Fibroblast of skin of back (primary cell): ENCODE measurements around the gene CHST15.

Source experiments
- DNase-seq: peaks from one replicate; pipeline ENCODE4 v3.0.0-alpha.2; 2013

CHST15 gene

DNA sequence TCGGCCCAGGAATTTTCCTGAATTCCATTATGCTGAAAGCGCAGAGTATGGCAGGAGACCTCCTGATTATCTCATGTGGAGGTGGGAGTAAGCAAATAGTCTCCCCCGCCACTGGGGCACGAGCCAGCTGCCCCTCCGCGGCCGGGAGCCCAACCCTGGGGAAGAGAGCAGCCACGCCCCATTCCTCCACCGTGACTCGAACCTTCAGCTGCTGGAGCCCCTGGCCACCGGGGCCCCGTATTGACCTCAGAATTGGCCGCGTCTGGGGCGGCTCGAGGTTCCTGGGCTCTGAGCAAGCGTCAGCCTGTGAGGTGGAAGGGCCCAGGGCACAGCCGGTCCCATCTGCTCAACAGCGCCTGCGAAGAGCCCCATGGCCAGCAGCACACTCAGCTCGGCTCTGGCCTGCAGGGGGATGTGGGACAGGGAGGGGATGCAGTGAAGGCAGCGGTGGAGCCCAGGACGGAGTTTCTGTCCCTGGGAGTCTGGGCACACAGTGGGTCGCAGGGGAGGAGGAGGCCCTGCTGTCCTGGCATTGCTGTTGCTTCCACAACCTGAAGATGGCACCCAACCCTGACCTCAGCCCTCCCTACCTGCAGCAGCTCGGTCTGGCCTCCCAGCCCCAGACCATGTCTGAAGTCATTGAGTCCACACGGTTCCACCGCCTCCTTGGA lies 97.8 kb downstream of the CHST15 start:
- DNase-seq = peak; percentile 89

- no peak for DNase-seq
Measured at GRCh38 chr10:123995082-123995460, 98.3 kb downstream of the CHST15 start.

DNA sequence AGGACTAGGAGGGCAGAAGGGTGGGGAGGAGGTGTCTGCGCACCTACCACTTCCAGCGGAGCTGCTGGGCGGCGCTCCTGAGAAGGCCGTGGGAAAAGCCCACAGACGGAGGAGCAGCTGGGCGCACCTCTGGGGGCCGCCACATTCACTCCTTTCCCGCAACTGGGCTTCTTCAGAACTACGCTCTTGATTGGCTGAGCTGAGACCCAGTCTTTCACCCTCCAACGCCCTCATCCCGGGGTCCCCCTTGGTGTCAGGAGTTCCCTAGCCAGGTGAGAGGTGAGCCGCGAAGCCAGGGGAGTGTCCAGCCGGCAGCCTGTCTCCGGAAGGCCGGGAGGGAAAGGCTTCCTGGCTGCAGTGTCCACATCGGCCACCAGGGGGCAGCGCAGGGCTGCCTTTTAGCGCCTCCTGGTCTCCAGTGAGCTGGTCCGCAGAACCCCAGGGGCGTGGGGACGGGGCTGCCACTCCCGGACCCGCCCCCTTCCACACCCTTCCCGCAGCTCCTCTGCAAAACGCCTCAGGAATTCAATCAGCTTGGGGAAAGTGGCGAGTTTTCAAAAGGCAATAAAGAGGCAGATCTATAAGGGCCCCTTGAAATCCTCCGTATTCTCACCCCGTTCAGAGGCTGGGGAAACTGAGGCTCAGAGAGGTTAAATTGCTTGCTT lies 98.8 kb downstream of the CHST15 start:
- peak; percentile 85 for DNase-seq

- DNase-seq = no peak
Measured at GRCh38 chr10:123993534-123994416, 99.6 kb downstream of the CHST15 start.

DNA sequence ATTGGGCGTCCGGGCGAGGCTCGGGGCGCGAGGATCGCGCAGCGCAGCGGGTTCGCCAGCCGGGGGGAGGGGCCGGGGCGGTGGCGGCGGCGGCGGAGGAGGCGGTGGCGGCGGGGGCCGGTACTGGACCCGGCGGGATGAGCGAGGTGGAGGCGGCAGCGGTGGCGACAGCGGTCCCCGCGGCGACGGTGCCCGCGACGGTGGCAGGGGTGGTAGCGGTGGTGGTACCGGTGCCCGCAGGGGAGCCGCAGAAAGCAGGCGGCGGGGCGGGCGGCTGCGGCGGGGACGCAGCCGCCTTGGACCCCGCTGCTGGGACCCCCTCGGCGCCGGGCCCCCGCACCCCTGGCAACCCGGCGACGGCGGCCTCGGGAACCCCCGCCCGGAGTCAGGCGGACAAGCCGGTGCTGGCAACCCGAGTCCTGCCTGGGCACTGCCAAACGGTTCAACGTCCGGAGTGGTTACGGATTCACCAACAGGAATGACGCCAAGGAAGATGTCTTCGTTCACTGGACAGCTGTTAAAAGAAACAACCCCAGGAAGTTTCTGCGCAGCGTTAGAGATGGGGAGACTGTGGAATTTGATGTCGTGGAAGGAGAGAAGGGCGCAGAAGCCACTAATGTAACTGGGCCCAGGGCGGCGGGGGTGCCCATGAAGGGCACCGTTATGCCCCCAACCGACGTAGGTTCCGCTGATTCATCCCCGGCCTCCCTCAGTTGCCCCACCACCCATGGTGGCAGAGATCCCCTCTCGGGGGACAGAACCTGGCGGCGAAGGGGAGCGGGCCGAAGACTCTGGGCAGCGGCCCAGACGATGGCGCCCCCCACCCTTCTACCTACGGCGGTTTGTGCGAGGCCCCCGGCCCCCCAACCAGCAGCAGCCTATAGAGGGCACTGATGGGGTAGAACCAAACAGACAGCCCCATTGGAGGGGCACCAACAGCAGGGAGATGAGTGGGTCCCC lies 101.5 kb downstream of the CHST15 start:
- DNase-seq = no peak

DNA sequence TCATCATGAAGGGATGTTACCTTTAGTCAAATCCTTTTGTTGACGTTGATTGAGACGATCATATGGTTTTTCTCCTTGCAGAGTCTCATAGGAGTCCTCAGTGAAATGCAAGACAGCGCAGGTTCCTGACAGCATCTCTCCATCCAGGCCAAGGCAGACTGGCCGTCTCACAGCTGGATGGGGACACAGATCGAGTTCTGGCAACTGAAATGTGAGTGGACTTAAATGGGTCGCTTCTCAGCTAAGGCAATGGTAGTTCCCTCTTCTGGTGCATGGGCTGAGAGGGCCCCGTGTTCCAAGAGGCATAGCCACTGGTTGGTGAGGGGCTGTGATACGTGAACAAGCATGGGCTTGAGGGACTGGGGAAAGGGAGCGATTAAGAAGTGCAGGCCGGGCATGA lies 102.5 kb downstream of the CHST15 start:
- DNase-seq = no peak

DNA sequence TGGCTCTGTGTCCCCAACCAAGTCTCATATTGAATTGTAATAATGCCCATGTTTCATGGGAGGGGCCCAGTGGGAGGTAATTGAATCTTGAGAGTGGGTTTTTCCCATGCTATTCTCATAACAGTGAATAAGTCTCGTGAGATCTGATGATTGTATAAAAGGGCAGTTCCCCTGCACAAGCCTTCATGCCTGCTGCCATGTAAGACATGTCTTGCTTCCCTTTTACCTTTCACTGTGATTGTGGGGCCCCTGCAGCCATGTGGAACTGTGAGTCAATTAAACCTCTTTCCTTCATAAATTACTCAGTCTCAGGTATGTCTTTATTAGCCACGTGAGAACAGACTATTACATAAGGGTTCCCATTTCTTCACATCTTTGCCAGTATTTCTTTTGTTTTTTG lies 104.7 kb downstream of the CHST15 start:
- DNase-seq = no peak

DNA sequence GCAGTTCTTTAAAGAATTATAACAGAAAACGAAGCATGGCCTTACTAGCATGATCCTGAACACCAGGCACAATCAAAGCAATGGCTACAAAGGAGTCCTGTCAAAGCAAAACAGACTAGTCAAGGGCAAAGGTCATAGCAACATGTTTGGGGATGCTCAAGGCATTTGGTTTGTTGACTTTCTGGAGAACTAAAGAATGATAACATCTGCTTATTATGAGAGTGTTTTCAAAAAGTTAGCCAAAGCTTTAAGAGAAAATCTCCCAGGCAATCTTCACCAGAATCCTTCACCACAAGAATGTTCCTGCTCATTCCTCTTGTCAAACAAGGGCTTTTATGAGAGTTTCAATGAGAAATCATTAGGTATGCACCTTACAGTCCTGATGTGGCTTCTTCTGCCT lies 106.7 kb downstream of the CHST15 start:
- DNase-seq = no peak

GRCh38 chr10:123974406-123974805 lies 119.0 kb downstream of the CHST15 start:
- DNase-seq = peak; percentile 81

GRCh38 chr10:123972481-123973401 lies 120.7 kb downstream of the CHST15 start:
- DNase-seq = no peak

GRCh38 chr10:123970927-123971286 lies 122.5 kb downstream of the CHST15 start:
- DNase-seq = no peak

- no peak for DNase-seq
Measured at GRCh38 chr10:123970207-123970926, 123.0 kb downstream of the CHST15 start.

GRCh38 chr10:123967626-123968243 lies 125.7 kb downstream of the CHST15 start:
- DNase-seq = peak; percentile 50

GRCh38 chr10:123966896-123967231 lies 126.5 kb downstream of the CHST15 start:
- DNase-seq = no peak

DNA sequence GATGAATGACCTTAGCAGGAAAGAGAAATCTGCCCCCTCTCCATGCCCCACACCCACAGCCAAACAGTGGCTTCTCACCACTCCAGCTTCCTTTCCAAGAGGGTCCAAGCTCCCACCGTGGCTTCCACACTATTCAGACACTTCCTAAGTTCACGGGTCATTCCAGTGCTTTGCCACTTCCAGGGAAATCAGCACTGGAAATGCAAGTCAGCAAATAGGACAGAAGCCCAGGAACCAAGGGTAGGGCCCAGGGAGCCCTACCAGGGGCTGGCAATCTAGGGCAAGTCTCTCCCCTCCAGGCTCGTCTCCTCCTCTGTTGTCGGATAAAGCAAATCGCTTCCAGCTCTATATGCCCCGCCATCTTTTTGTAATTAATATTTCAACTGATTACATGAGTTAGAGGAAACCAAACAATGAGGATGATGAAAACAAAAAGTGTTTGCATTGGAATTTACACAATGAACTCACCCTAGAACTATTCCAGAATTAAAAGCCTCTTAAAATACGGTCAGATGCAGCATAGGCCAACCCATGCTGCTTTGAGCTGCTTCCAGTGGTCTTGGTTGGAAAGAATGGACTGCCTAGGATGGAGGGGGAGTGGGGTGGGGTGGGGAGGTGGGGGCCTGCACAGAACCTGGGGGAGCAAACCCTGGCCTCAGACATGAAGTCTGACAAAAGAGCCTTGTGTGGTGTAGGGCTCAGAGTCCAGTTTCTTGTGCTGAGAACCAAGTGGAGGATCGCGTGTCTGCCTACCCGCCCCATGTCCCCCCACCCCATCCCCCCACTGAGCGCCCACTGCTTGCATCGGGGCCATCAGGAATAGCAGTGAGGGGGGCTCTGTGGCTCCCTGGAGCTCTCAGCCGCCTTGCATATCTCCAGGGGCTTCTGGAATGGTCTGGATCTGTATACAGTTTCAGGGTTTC lies 127.2 kb downstream of the CHST15 start:
- DNase-seq = peak; percentile 8

- DNase-seq = no peak
Measured at GRCh38 chr10:123964953-123965352, 128.4 kb downstream of the CHST15 start.

- DNase-seq = no peak
Measured at GRCh38 chr10:123962756-123963530, 130.5 kb downstream of the CHST15 start.

DNA sequence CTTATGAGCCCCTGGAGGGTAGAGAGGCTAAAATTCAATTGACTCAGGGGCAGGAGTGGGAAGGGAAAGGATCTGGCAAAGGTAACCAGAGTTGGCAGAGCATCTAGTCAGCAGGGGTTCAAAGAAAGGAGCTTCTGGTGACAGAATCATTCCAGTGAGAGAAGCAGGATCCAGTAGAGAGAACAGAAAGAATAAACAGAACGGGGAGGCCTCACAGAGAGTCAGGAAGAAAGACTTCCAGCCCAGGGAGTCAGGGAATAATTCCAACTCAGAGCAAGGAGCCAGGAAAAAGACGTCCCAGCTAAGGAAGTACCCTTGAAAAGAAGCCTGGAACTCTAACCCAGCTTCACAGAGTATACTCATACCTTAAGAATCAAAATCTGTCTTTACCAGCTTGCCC lies 135.2 kb downstream of the CHST15 start:
- no peak for DNase-seq
